Stimulated activated naive B cell treated with anti-CD40 and anti-IgM and Interleukin-4, amounts not matched to agents 10 μg/mL and 1 μg/mL and 100 μg/mL, for 72 hours (primary cell): Measurements from ENCODE around the gene ABCA2.

Experiments
- ATAC-seq, 2 donors: fragments of 150-1000 bp; cut with Tn5 transposase; replicated peaks; 2 replicates each; pipeline ENCODE4 v1.10.0; 2021; ENCODE audit warnings: moderate library complexity in 1 of 2
- DNase-seq: peaks from one replicate; pipeline ENCODE4 v3.0.0; 2021
- H3K27ac Mint-ChIP-seq: one replicate; pipeline ENCODE4 v1.8.0; 2022; ENCODE audit warnings: mild to moderate bottlenecking, mixed read lengths
- H3K27me3 Mint-ChIP-seq, 2 donors: one replicate each; pipeline ENCODE4 v1.8.0; 2022; ENCODE audit warnings: mixed read lengths in 2 of 2
- H3K36me3 Mint-ChIP-seq, 2 donors: one replicate each; pipeline ENCODE4 v1.8.0; 2022; ENCODE audit warnings: mixed read lengths in 2 of 2, mild to moderate bottlenecking in 1 of 2
- H3K4me1 Mint-ChIP-seq, 2 donors: one replicate each; pipeline ENCODE4 v1.8.0; 2022; ENCODE audit warnings: mixed read lengths in 2 of 2, mild to moderate bottlenecking in 1 of 2
- H3K4me3 Mint-ChIP-seq, 2 donors: one replicate each; pipeline ENCODE4 v1.8.0; 2022; ENCODE audit warnings: mild to moderate bottlenecking in 2 of 2, mixed read lengths in 2 of 2, moderate library complexity in 1 of 2
- H3K9me3 Mint-ChIP-seq, 2 donors: one replicate each; pipeline ENCODE4 v1.8.0; 2022; ENCODE audit warnings: mixed read lengths in 2 of 2, mild to moderate bottlenecking in 1 of 2

The ABCA2 gene

GRCh38 chr9:137055385-137056364 lies 27.6 kb upstream of the ABCA2 start:
- Mint-ChIP-seq H3K9me3 (no peaks in the 10 kb centered on the region), H3K4me3 (no peak overlapping the region), H3K4me1 (peaks cover 2 to 17% of the 10 kb centered on the region in 2 donors), H3K27ac (no peak overlapping the region), H3K36me3 (no peaks in the 10 kb centered on the region), H3K27me3 (peaks cover 6 to 31% of the 10 kb centered on the region in 2 donors)
- ATAC-seq (no peak), DNase-seq (no peak)

- Mint-ChIP-seq H3K36me3 (no peaks in the 10 kb centered on the region), H3K9me3 (no peaks in the 10 kb centered on the region), H3K4me1 (peaks cover 2 to 17% of the 10 kb centered on the region in 2 donors), H3K27ac (no peak overlapping the region), H3K4me3 (no peak overlapping the region), H3K27me3 (peaks cover 11 to 38% of the 10 kb centered on the region in 2 donors)
- ATAC-seq (no peak), DNase-seq (no peak)
Observed at GRCh38 chr9:137054932-137055384, 26.9 kb upstream of the ABCA2 start.

- no peaks in the 10 kb centered on the region for H3K9me3 Mint-ChIP-seq
- H3K4me1 Mint-ChIP-seq, result peaks cover 2 to 17% of the 10 kb centered on the region in 2 donors
- DNase-seq (no peak), ATAC-seq (peak; percentile 47 to 54)
- H3K36me3 Mint-ChIP-seq, result peaks cover 0 to 2% of the 10 kb centered on the region in 2 donors
- no peak within 1 kb of the TSS for H3K4me3 Mint-ChIP-seq
- H3K27me3 Mint-ChIP-seq, result peaks cover 18 to 45% of the 10 kb centered on the region in 2 donors
- peak within 1 kb of the TSS; percentile 69 for H3K27ac Mint-ChIP-seq
Observed at GRCh38 chr9:137053944-137054931, 26.2 kb upstream of the ABCA2 start, which contains the start of gene ENTPD2. TSS of gene ENTPD2 (minus strand) at chr9:137054061. CDS start at chr9:137053997, 64 bp downstream.

- Mint-ChIP-seq H3K4me1 (peaks cover 2 to 12% of the 10 kb centered on the region in 2 donors), H3K9me3 (no peaks in the 10 kb centered on the region), H3K4me3 (no peak overlapping the region), H3K27ac (no peak overlapping the region), H3K27me3 (peaks cover 18 to 51% of the 10 kb centered on the region in 2 donors), H3K36me3 (peaks cover 0 to 2% of the 10 kb centered on the region in 2 donors)
- DNase-seq, result no peak
- peak; percentile 31 to 33 for ATAC-seq
Observed at GRCh38 chr9:137052998-137053943, 25.2 kb upstream of the ABCA2 start.

- peaks cover 2 to 12% of the 10 kb centered on the region in 2 donors for H3K4me1 Mint-ChIP-seq
- no peaks in the 10 kb centered on the region for H3K9me3 Mint-ChIP-seq
- H3K36me3 Mint-ChIP-seq, result peaks cover 0 to 2% of the 10 kb centered on the region in 2 donors
- H3K27ac Mint-ChIP-seq, result no peak overlapping the region
- no peak for ATAC-seq
- no peak overlapping the region for H3K4me3 Mint-ChIP-seq
- no peak for DNase-seq
- peaks cover 27 to 61% of the 10 kb centered on the region in 2 donors for H3K27me3 Mint-ChIP-seq
Observed at GRCh38 chr9:137052293-137052692, 24.3 kb upstream of the ABCA2 start.

- DNase-seq, result no peak
- H3K27me3 Mint-ChIP-seq, result peaks cover 36 to 71% of the 10 kb centered on the region in 2 donors
- no peak for ATAC-seq
- H3K27ac Mint-ChIP-seq, result no peak overlapping the region
- H3K4me3 Mint-ChIP-seq, result no peak overlapping the region
- no peaks in the 10 kb centered on the region for H3K9me3 Mint-ChIP-seq
- peaks cover 4 to 18% of the 10 kb centered on the region in 2 donors for H3K4me1 Mint-ChIP-seq
- peaks cover 0 to 2% of the 10 kb centered on the region in 2 donors for H3K36me3 Mint-ChIP-seq
Observed at GRCh38 chr9:137051145-137051724, 23.2 kb upstream of the ABCA2 start.

- Mint-ChIP-seq H3K27me3 (peaks cover 36 to 74% of the 10 kb centered on the region in 2 donors), H3K9me3 (no peaks in the 10 kb centered on the region), H3K4me1 (peaks cover 4 to 20% of the 10 kb centered on the region in 2 donors), H3K36me3 (peaks cover 0 to 2% of the 10 kb centered on the region in 2 donors), H3K27ac (no peak overlapping the region), H3K4me3 (no peak overlapping the region)
- ATAC-seq, result no peak
- no peak for DNase-seq
Observed at GRCh38 chr9:137050570-137050969, 22.5 kb upstream of the ABCA2 start.

GRCh38 chr9:137049544-137050449 lies 21.8 kb upstream of the ABCA2 start:
- DNase-seq (no peak), ATAC-seq (peak; percentile 44 to 65)
- Mint-ChIP-seq H3K9me3 (no peaks in the 10 kb centered on the region), H3K4me1 (peaks cover 8 to 26% of the 10 kb centered on the region in 2 donors), H3K36me3 (peaks cover 0 to 2% of the 10 kb centered on the region in 2 donors), H3K4me3 (no peak overlapping the region), H3K27me3 (peaks cover 42 to 81% of the 10 kb centered on the region in 2 donors), H3K27ac (peak overlapping the region; percentile 31)

GRCh38 chr9:137048655-137049543 lies 20.9 kb upstream of the ABCA2 start:
- Mint-ChIP-seq H3K36me3 (peaks cover 0 to 2% of the 10 kb centered on the region in 2 donors), H3K4me3 (no peak overlapping the region), H3K9me3 (no peaks in the 10 kb centered on the region), H3K27me3 (peaks cover 50 to 85% of the 10 kb centered on the region in 2 donors), H3K4me1 (peaks cover 10 to 29% of the 10 kb centered on the region in 2 donors), H3K27ac (no peak overlapping the region)
- DNase-seq, result no peak
- no peak for ATAC-seq

- Mint-ChIP-seq H3K36me3 (peaks cover 0 to 2% of the 10 kb centered on the region in 2 donors), H3K9me3 (no peaks in the 10 kb centered on the region), H3K4me1 (peaks cover 8 to 18% of the 10 kb centered on the region in 2 donors), H3K27ac (no peak within 1 kb of the TSS), H3K4me3 (peak within 1 kb of the TSS; percentile 48 to 73), H3K27me3 (peaks cover 59 to 73% of the 10 kb centered on the region in 2 donors)
- ATAC-seq (peak; percentile 85 to 89), DNase-seq (peak; percentile 73)
Observed at GRCh38 chr9:137046088-137046787, 18.2 kb upstream of the ABCA2 start, which contains the start of gene NPDC1. TSS of gene NPDC1 (minus strand) at chr9:137046177. CDS start at chr9:137045989, 188 bp downstream.
